H1 (cell line): ENCODE results near the gene DVL1. TPM values are rescaled to one million over a fixed set of nuclear protein-coding genes. Genes with fewer than 3 reads are reported as not detected.

Experiments
- CHD7 ChIP-seq: fragments of 300-600 bp; sonication (generic); IDR thresholded peaks from 2 replicates; pipeline ENCODE4 v1.7.1; 2012; ENCODE audit warnings: low read length, moderate library complexity, mild to moderate bottlenecking, inconsistent platforms; ENCODE audit not compliant: insufficient replicate concordance
- EP300 ChIP-seq, 2 experiments: IDR thresholded peaks; 1 replicate in 1 of 2; 2 replicates in 1 of 2; pipeline ENCODE4 v1.6.1; 2011 to 2012; ENCODE audit warnings: low read depth in 2 of 2, low read length in 2 of 2, mild to moderate bottlenecking in 2 of 2, borderline replicate concordance in 1 of 2, inconsistent platforms in 1 of 2, moderate library complexity in 1 of 2
- GABPA ChIP-seq: IDR thresholded peaks from 2 replicates; pipeline ENCODE4 v1.6.1; 2011; ENCODE audit warnings: mild to moderate bottlenecking, low read length, moderate library complexity, borderline replicate concordance; ENCODE audit not compliant: insufficient read depth
- RBBP5 ChIP-seq: IDR thresholded peaks from 2 replicates; pipeline ENCODE4 v1.7.1; 2012; ENCODE audit warnings: low read depth, mild to moderate bottlenecking, inconsistent platforms, low read length, moderate library complexity, borderline replicate concordance
- SP4 ChIP-seq: IDR thresholded peaks from 2 replicates; pipeline ENCODE4 v1.6.1; 2012; ENCODE audit warnings: low read length, inconsistent platforms
- SRF ChIP-seq: IDR thresholded peaks from 2 replicates; pipeline ENCODE4 v1.6.1; 2011; ENCODE audit warnings: mild to moderate bottlenecking, low read depth, low read length, moderate library complexity
- TEAD4 ChIP-seq: IDR thresholded peaks from 2 replicates; pipeline ENCODE4 v1.6.1; 2012; ENCODE audit warnings: low read depth, low read length, inconsistent platforms, mixed read lengths
- YY1 ChIP-seq: IDR thresholded peaks from 2 replicates; pipeline ENCODE4 v1.6.1; 2011; ENCODE audit warnings: low read depth, mild to moderate bottlenecking, low read length
- polyA plus RNA-seq, 7 experiments: library from polyadenylated mRNA; depleted of rRNA in 3 of 7; stranded (reverse) in 5 of 7; unstranded in 2 of 7; fragments of >200 nt in 5 of 7; fragments of 200-250 nt in 2 of 7; gene quantifications; 1 replicate in 5 of 7; 2 replicates in 1 of 7; 4 replicates in 1 of 7; pipeline versions ENCODE4 v1.2.1 to v1.2.3, GENCODE V29; 2011 to 2013; ENCODE audit warnings: missing spikeins in 2 of 7, mixed read lengths in 2 of 7
- total RNA-seq: library from RNA; stranded (reverse); fragmentation: NEBNext Ultra II Directional; extraction: Animal tissue kit (Norgen Biotek cat#: 25700); gene quantifications from 2 replicates; pipeline ENCODE4 v1.2.1, GENCODE V29; 2021

Gene DVL1
- total and polyA plus RNA-seq, 2 of the 8 experiments (the other 6 are each of a cell fraction or from before 2014, with no cell fraction given) = 39.4 to 58.9 TPM

GRCh38 chr1:1293263-1294249, 55.7 kb downstream of the DVL1 start (continued):
- no peak for TF ChIP-seq RBBP5
- TF ChIP-seq EP300 (IDR thresholded peaks at IDR 0.05; ENCODE audit: borderline replicate concordance in 1 of 2, low read depth in 2 of 2, low read length in 2 of 2) = no peak
- TF ChIP-seq TEAD4 = no peak
- no peak for TF ChIP-seq YY1
- TF ChIP-seq CHD7 = no peak
- TF ChIP-seq SRF = no peak
- no peak for TF ChIP-seq SP4
- TF ChIP-seq GABPA = peak; percentile 76
